Measurements from ENCODE around the gene XKR7. TPM values are rescaled to one million over a fixed set of nuclear protein-coding genes. Genes with fewer than 3 reads are reported as not detected.

XKR7 gene
- total RNA-seq, 6 experiments from 2014 or later = not detected

DNA sequence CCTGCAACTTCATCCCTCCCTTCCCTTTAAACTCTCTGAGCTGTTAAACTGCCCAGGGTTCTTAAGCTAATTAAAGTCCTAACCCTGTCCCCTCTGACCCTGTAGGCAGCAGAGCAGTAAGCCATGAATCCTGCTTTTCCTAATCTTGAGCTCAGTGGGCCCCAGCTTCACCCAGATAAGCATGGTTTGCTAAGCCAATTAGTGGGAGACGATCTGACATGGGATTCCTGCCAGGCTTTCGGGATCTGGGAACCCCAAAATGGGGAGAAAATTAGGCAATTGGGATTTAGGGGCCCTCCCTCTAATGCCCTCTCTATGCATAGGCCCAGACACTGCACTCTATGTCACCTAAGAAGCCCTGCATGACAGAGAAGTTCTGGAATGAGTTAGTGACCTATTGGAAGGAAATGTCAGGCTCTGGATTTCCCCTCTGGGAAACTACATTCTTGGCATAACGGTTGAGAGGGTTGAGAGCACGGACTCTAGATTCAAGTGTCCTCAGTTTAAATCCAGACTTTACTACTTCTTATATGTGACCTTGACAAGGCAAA, 4.6 kb downstream of the XKR7 start:
- H3K9me3 ChIP-seq = no peaks in the 10 kb centered on the region
- H3K27ac ChIP-seq = no peak overlapping the region
- no peak for TF ChIP-seq POLR2A (IDR thresholded peaks at IDR 0.05)
- TF ChIP-seq, protein P1, sequence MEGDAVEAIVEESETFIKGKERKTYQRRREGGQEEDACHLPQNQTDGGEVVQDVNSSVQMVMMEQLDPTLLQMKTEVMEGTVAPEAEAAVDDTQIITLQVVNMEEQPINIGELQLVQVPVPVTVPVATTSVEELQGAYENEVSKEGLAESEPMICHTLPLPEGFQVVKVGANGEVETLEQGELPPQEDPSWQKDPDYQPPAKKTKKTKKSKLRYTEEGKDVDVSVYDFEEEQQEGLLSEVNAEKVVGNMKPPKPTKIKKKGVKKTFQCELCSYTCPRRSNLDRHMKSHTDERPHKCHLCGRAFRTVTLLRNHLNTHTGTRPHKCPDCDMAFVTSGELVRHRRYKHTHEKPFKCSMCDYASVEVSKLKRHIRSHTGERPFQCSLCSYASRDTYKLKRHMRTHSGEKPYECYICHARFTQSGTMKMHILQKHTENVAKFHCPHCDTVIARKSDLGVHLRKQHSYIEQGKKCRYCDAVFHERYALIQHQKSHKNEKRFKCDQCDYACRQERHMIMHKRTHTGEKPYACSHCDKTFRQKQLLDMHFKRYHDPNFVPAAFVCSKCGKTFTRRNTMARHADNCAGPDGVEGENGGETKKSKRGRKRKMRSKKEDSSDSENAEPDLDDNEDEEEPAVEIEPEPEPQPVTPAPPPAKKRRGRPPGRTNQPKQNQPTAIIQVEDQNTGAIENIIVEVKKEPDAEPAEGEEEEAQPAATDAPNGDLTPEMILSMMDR (IDR thresholded peaks at IDR 0.05) = no peak
- H3K27me3 ChIP-seq = no peaks in the 10 kb centered on the region
- 21% methylated on average over 4 of the region's 4 CpGs for WGBS (ENCODE audit: insufficient coverage, low coverage, low lambda C conversion rate, missing lambda C conversion rate)
- H3K4me3 ChIP-seq = no peak overlapping the region
- intact Hi-C loops (cut with DNase I) = no loop called here
- DNase-seq (no peak), ATAC-seq (no peak)
- no peaks in the 10 kb centered on the region for H3K36me3 ChIP-seq
- no peaks in the 10 kb centered on the region for H3K4me1 ChIP-seq

DNA sequence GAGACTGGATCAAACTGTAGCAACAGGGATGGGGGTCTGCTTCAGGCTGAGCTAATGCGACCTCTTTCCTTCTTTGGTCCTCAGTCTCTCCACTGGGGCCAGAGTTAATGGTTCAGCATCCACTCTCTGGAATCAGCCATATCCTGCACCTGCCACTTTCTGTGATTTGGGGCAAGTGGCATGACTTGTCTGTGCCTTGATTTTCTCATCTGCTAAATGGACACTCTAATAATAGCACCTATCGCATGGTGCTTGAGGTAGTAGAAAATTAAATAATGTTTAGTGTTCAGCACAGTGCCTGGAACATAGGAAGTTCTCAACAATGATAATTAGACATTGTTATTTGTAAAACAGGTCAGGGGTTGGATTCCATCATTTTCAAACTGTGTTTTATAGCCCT, 6.3 kb downstream of the XKR7 start:
- H3K4me1 ChIP-seq = no peaks in the 10 kb centered on the region
- no peak for ATAC-seq
- no peak for DNase-seq
- no peaks in the 10 kb centered on the region for H3K9me3 ChIP-seq
- WGBS (ENCODE audit: insufficient coverage, low coverage, low lambda C conversion rate, missing lambda C conversion rate) = 56% methylated on average over 1 of the region's 2 CpGs
- H3K27ac ChIP-seq = no peak overlapping the region
- H3K27me3 ChIP-seq = no peaks in the 10 kb centered on the region
- TF ChIP-seq POLR2A (IDR thresholded peaks at IDR 0.05) = no peak
- H3K36me3 ChIP-seq = no peaks in the 10 kb centered on the region
- intact Hi-C loops (cut with DNase I) = no loop called here
- no peak overlapping the region for H3K4me3 ChIP-seq

DNA sequence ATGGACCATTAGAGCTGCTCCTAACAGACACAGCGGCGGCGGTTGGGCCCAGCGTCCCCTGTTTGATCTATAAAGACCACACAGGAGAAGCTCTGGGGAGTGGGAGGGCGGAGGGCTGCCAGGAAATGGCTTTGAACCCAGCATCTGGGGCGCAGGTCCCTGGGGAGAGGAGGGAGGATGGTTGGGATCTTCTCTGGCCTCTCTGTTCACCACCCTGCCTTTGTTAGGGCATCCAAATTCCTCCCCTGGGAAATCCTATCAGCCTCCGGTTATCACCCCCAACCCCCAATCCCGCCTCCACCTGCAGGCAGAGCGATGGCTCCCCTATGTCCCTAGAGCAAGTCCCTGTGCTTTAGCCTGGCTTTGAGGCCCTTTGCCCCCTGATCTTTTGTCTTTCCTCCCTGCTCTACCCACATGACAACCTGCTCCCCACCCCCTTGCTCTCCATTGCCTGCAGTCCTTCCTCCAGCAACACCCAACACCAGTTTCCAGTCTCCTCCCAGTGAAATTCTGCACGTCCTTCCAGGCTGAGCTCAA, 7.1 kb downstream of the XKR7 start:
- Histone ChIP-seq H3K27ac (no peak overlapping the region), H3K4me1 (no peaks in the 10 kb centered on the region), H3K9me3 (no peaks in the 10 kb centered on the region), H3K36me3 (no peaks in the 10 kb centered on the region), H3K27me3 (no peaks in the 10 kb centered on the region), H3K4me3 (no peak overlapping the region)
- TF ChIP-seq, protein P1 (IDR thresholded peaks at IDR 0.05) = no peak
- no peak for DNase-seq
- ATAC-seq = no peak
- intact Hi-C loops (cut with DNase I) = no loop called here
- 29% methylated on average over 9 of the region's 10 CpGs for whole genome bisulfite sequencing (ENCODE audit: insufficient coverage, low coverage, low lambda C conversion rate, missing lambda C conversion rate)

DNA sequence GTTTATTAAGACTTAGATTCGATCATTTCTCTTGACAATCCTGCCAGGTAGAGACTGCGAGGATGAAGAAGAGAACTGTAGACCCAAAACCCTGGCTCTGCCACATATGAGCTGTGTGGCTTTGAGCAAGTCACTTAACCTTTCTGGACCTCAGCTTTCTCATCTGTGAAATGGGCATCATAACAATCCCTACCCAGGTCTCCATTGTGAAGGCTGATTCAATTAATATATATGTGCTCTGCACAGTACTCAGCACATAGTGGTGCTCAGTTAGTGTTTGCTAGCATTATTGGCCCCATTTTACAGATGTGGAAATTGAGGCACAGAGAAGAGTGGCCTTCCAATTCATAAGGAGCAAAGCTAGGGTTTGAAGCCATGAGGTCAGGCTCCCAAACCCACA, 7.9 kb downstream of the XKR7 start:
- 58% methylated on average over 2 of the region's 2 CpGs for WGBS (ENCODE audit: insufficient coverage, low coverage, low lambda C conversion rate, missing lambda C conversion rate)
- Histone ChIP-seq H3K27ac (no peak overlapping the region), H3K4me1 (no peaks in the 10 kb centered on the region), H3K27me3 (no peaks in the 10 kb centered on the region), H3K36me3 (no peaks in the 10 kb centered on the region), H3K9me3 (no peaks in the 10 kb centered on the region), H3K4me3 (no peak overlapping the region)
- no peak for TF ChIP-seq POLR2A (IDR thresholded peaks at IDR 0.05)
- TF ChIP-seq, protein P1 (IDR thresholded peaks at IDR 0.05) = no peak
- no peak for DNase-seq
- ATAC-seq = no peak
- intact Hi-C loops (cut with DNase I) = no loop called here

DNA sequence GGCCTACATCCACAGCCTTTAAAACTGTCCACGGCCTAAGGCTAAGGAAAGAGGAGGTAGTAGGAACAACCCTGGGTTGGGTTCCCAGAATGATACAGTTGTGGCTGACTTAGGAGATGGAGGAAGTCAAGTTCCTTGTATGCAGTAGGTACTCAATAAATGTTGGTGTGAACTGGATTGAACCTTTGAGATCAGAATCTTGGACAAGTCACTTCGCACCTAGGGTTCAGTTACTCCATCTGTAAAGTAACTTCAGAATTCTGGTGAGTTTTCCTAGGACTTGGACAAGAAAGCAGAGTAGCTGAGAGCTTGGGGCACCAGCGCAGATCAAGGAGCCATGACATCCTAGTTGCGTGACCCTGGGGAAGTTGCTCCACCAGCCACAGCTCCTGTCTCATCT, 9.1 kb downstream of the XKR7 start:
- WGBS (ENCODE audit: insufficient coverage, low coverage, low lambda C conversion rate, missing lambda C conversion rate) = 50% methylated on average over 1 of the region's 4 CpGs
- intact Hi-C loops (cut with DNase I) = no loop called here
- Histone ChIP-seq H3K4me1 (no peaks in the 10 kb centered on the region), H3K9me3 (no peaks in the 10 kb centered on the region), H3K27me3 (no peaks in the 10 kb centered on the region), H3K27ac (no peak overlapping the region), H3K4me3 (no peak overlapping the region), H3K36me3 (no peaks in the 10 kb centered on the region)
- ATAC-seq (no peak), DNase-seq (no peak)
- TF ChIP-seq, protein P1 (IDR thresholded peaks at IDR 0.05) = no peak
- no peak for TF ChIP-seq POLR2A (IDR thresholded peaks at IDR 0.05)

All from right lobe of liver (tissue), 6 donors.